HG03139 (cell line): Measurements from ENCODE around the gene FGF3.

Experiments
- ATAC-seq: cut with Tn5 transposase; IDR thresholded peaks from one replicate; pipeline ENCODE4 v1.9.1; 2021; ENCODE audit not compliant: unreplicated experiment

Gene FGF3

GRCh38 chr11:69844396-69844795 is 25.2 kb upstream of the FGF3 start:
- no peak for ATAC-seq

DNA sequence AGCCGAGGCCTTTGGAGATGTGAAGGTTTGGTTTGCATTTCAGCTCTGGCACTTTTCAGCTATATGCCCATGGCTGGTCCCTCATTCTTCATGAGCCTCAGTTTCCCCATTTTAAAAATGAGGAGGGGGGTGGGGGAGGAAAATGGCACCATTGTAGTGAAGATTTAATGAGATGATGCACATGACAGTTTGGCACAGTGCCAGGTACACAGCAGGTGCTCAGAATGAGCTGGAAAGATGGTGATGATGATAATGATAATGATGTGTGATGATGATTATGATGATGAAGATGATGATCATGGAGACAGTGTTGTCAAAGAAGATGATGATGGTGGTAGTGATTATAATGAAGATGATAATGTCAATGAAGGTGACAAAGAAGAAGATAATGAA is 24.3 kb upstream of the FGF3 start:
- no peak for ATAC-seq

DNA sequence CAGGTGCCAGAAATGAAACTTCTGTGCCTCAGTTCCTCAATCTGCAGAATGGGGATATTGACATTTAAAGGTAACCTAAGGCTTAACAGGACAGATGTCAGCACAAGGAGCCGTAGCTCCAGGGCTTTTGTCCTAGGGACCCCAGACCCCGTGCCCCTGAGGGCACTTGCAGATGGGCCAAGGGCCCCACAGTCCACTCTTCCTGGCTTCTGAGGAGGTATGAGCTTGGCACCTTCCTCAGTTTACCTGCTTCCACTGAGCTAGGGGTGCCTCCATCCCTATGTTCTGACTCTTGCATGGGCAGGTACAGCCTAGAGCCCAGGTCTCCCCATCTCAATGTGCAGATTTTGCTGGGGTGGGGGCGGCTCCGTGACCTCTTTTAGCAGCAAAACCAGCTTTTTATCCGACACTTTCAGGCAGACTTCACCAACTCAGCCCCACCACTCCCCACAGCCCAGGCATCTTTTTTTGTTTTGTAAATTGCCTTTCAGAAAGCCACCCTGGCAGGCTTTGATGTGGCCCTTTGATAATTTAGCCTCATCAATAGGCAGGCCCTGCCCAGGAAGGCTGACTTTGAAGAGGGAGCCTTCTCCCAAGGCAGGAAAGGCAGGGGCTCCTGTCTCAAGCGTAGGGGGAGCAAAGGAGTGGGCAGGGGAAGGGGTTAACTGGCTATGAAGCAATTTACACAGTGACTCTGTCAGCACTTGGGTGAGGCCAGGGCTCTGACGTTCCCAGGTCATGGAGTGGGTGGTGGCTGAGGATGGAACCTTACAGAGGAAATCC is 23.7 kb upstream of the FGF3 start:
- no peak for ATAC-seq

DNA sequence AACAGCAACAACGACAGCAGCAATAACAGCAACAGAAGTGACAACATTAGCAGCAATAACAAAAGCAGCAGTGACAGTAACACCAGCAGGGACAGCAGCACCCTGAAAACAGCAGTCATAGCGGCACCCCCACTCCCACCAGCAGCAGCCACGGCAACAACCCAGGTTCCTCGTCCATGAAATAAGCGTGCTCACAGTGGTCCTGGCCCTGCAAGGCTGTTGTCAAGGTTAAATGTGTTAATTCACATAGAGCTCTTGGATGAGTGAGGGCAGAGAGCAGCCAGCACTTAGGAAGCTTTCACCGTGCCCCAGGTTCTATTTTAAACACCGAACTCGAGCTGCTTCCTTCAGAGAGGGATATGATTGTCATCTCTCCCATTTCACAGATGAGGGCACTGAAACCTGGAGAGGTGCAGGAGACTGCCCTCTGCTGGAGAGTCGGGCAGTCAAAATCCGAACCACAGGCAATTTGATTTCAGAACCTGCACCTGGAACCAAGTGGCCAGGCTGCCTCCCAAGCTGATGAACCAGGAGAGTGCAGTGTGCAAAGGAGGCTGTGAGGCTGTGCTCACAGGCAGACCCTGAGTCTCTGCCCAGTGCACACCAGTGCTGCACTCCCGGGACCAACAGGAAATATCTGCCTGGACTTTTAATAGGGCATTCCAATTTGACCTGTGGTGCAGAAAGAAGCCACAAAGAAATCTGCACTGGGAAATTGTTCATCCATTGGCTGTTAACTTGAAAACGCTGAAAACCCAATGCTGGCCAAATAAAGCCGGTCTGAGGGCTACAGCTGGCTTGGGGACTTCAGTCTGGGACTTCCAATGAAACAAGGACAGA is 22.9 kb upstream of the FGF3 start:
- ATAC-seq, result no peak

GRCh38 chr11:69841170-69841858 is 22.1 kb upstream of the FGF3 start:
- no peak for ATAC-seq

- no peak for ATAC-seq
Measured at GRCh38 chr11:69840371-69841169, 21.4 kb upstream of the FGF3 start.

- ATAC-seq, result no peak
Measured at GRCh38 chr11:69839516-69839915, 20.3 kb upstream of the FGF3 start.

DNA sequence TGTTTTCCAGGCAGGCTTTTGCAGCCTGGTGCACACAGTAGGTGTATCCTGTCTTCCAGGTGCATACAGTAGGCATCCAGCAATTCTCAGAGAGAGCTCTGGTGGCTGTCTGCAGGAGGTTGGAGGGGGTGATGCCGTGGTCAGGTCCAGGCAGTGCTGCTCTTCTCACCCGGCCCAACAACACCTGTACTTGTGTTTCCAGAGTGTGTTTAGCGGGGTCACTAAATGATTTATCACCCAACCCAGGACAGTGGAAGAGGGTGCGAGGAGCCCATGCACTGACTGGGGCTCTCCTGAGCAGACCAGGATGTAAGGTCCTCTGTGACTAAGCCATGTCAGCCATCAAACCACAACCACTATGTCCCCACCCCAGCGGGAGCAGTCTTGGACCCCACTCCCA is 18.6 kb upstream of the FGF3 start:
- no peak for ATAC-seq

DNA sequence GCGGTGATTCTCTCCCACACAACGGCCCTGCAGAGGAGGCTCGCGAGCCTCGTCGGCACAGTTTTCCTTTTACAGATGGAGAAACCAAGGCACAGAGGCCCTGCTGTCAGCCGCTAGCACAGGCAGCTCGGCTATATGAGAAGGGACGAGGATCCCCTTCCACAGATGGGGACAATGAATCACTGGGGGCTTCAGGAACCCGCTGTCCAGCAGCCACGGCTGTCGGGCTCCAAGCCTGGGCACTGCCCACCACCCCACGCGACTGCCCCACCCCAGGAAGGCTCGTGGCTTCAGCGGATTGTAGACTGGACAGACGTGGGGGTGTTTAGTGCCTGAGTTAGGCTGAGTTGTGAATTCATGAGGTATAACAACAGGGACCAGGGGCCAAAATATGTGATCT is 17.2 kb upstream of the FGF3 start:
- ATAC-seq, result no peak

DNA sequence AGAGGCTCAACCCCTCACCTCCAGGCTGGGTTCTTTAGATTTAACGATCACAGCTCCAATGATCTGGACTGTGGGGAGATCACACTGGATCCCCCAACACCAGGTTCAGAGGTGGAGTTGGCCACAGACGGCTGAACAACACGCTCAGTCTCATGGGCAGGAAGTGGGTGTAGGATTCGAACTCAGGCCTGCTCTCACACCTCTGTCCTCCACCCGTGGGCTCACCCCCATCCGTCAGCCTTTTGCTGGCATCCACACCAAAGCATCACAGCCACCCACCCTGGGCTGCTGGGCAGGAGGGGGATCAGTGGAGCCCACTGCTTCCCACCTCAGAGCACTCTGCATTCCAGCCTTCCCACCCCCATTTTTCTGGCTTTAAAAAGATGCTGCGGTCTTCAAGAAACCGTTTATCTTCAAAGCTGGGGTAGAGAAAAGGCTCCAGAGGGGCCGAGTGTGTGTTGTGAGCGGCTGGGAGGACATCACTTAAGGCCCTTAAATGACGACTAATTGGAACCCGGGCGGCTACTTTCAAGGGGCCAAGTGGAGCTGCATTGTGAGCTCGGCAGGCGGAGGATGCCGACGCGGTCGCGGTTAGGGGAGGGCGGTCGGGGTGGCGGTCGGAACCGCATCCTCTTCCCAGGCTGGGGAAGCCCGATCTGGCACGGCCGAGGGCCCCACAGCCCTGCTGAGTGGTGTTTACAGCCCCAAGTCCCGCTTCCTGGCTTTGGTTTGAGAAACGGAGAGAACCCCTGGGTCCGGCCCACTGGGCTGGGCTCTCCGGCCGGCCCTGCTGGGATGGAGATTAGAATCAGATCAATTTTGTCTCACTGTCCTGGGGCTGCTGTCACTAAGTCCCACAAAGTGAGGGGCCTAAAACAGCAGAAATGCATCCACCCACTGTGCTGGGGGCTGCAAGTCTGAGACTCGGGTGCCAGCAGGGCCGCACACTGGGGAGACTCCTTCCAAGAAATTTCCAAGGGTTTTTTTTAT is 15.9 kb upstream of the FGF3 start:
- ATAC-seq, result no peak

- no peak for ATAC-seq
Measured at GRCh38 chr11:69834251-69834650, 15.0 kb upstream of the FGF3 start.

- ATAC-seq, result no peak
Measured at GRCh38 chr11:69832561-69833413, 13.6 kb upstream of the FGF3 start.

GRCh38 chr11:69831985-69832384 is 12.8 kb upstream of the FGF3 start:
- no peak for ATAC-seq

DNA sequence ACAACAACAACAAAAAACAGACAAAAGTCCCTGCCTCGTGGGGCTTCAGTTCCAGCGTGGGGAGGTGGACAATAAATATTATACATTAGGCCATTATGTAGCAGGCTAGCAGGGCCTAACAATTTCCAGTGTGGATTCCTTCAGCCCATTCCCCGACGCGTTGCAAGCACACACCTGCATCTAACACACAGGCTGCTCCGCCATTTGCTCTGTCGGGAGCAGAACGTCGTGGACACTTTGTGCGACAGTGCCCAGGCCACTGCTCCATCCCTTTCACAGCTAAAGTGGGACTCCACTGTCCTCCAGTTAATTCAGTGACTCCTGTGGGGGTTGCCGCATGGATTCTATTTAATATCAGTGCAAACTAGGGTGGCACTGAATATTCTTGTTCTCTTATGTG is 10.9 kb upstream of the FGF3 start:
- no peak for ATAC-seq

GRCh38 chr11:69828971-69829344 is 9.7 kb upstream of the FGF3 start:
- ATAC-seq, result no peak

GRCh38 chr11:69828276-69828970 is 9.2 kb upstream of the FGF3 start:
- ATAC-seq, result no peak

DNA sequence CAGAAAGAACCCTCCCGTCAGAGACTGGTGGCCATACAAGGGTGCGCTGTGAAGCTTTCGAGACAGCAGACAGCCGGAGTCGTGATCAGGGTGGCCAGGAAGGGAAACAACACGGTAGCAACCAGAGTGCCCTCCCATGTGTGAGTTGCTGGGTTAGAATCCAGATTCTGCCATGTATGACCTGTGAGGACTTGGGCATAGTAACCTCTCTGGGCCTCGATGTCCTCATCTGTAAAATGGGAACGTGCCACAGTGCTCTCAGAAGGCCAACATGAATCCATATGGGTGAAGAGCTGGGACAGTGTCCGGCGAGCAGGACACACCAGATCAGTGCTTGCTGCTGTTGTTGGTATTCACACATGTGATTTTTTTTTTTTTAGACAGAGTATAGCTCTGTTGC is 7.6 kb upstream of the FGF3 start:
- no peak for ATAC-seq

- no peak for ATAC-seq
Measured at GRCh38 chr11:69825941-69826340, 6.7 kb upstream of the FGF3 start.
